ENCODE measurements around the gene ZNF628. TPM values are rescaled to one million over a fixed set of nuclear protein-coding genes. Genes with fewer than 3 reads are reported as not detected.

ZNF628 gene
- total and polyA plus RNA-seq, 2 donors (not counting 1 experiment from before 2014, with no cell fraction given), result 0.49 to 1.3 TPM

DNA sequence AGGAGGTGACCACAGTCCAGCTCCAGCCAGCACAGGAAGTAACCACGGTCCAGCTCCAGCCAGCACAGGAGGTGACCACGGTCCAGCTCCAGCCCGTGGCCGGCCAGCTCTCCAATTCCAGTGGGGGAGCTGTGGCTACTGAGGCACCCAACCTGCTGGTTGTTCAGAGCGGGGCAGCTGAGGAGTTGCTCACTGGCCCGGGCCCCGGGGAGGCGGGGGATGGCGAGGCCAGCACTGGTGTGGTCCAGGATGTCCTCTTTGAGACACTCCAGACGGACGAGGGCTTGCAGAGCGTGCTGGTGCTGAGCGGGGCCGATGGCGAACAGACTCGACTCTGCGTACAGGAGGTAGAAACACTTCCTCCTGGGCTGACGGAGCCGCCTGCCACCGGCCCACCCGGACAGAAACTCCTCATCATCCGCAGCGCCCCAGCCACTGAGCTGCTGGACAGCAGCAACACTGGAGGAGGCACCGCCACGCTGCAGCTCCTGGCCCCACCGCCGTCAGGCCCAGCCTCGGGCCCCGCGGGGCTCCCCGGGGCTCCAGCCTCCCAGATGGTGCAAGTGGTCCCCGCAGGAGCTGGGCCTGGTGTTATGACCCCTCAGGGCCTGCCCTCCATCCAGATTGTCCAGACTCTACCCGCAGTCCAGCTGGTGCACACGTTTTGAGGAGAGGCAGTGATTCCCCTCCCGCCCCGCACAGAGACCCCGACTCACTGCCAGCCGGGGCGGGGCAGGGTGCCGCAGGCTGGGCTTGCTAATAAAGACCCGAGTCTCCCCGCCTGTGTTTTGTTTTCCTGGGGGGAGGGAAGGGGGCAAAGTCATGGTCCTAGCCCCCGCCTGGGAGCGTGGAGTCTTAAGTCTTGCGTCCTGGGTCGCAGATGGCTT is 7.5 kb downstream of the ZNF628 start:
- H3K27ac ChIP-seq (ENCODE audit: insufficient read depth, low read length), result peak overlapping the region; percentile 96
- peaks cover 28% of the 10 kb centered on the region for H3K4me1 ChIP-seq (ENCODE audit: control insufficient read depth, extremely low read depth, insufficient read depth, low read length)
- peak overlapping the region; percentile 91 for H3K9ac ChIP-seq (ENCODE audit: insufficient read depth, low read length)
- peak overlapping the region; percentile 100 for H3K4me2 ChIP-seq (ENCODE audit: extremely low read depth, insufficient read depth, low read length)
- TF ChIP-seq, protein P1, sequence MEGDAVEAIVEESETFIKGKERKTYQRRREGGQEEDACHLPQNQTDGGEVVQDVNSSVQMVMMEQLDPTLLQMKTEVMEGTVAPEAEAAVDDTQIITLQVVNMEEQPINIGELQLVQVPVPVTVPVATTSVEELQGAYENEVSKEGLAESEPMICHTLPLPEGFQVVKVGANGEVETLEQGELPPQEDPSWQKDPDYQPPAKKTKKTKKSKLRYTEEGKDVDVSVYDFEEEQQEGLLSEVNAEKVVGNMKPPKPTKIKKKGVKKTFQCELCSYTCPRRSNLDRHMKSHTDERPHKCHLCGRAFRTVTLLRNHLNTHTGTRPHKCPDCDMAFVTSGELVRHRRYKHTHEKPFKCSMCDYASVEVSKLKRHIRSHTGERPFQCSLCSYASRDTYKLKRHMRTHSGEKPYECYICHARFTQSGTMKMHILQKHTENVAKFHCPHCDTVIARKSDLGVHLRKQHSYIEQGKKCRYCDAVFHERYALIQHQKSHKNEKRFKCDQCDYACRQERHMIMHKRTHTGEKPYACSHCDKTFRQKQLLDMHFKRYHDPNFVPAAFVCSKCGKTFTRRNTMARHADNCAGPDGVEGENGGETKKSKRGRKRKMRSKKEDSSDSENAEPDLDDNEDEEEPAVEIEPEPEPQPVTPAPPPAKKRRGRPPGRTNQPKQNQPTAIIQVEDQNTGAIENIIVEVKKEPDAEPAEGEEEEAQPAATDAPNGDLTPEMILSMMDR (conservative IDR thresholded peaks at IDR 0.05 in 1 of 2, IDR thresholded peaks at IDR 0.05 in 1 of 2; ENCODE audit: low read depth in 1 of 2, low read length in 2 of 2), result no peak
- TF ChIP-seq EZH2 (IDR thresholded peaks at IDR 0.05; ENCODE audit: low read length, missing control alignments), result no peak
- no peaks in the 10 kb centered on the region for H3K9me3 ChIP-seq (ENCODE audit: control insufficient read depth, insufficient read depth, low read depth, low read length)
- H4K20me1 ChIP-seq (ENCODE audit: control insufficient read depth, extremely low read depth, insufficient read depth, low read length), result no peaks in the 10 kb centered on the region
- H3K36me3 ChIP-seq (ENCODE audit: control insufficient read depth, insufficient read depth, low read length), result peaks cover 13% of the 10 kb centered on the region
- no peak overlapping the region for H2AFZ ChIP-seq (ENCODE audit: low read length)
- no peak for DNase-seq (ENCODE audit: low read depth in 2 of 2)
- no peaks in the 10 kb centered on the region for H3K27me3 ChIP-seq (ENCODE audit: control insufficient read depth, insufficient read depth, low read length)
- peak overlapping the region in 3 of 4 experiments; percentile 64 to 71 (median 70) for H3K4me3 ChIP-seq (replicated peaks in 1 of 4; ENCODE audit: control extremely low read depth in 1 of 4, insufficient read depth in 1 of 4, low read depth in 3 of 4, low read length in 4 of 4)
- peaks cover 15% of the 10 kb centered on the region for H3K79me2 ChIP-seq (ENCODE audit: control insufficient read depth, insufficient read depth, low read length)

DNA sequence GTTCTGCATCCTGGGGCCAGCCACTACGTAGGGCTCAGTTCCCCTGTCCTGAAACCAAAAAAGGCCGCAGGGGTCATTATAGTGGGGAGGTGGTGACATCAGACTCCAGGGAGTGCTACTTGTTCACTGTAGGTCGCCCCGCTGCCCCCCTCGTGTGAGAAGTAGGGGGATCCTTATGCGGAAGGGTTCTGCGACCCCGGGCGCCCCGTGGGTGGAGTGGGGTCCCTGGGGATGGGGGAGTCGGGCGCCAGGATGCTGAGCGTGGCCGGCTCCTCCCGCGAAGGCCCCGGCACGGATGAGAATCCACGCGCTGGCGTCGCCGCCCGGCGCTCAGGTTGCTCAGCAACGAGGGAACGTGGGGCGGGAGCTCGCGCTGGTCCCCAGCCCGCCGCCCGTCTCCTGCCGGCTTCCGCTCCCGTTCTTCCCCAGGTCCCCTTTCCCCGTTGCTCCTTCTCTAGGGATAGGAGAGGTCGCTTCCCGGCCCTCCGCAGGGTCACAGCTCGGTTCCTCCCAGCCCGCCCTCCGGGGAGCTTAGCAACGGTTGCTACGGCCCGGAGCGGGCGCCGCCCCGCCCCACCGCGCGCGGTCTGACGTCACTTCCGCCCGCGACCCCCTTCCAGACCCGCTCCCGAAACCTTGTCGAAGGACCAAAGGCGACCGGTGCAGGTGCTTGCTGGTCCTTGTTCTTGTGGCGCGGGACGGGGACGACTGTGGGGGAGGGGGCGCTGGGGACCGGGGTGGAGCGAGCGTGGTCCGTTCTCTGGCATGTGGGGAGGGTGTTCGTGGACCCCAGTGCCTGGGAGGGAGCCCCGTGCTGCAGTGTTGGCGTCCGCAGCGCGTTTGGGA is 8.4 kb downstream of the ZNF628 start, which contains the start of gene NAT14:
Gene NAT14, plus strand, starts transcription at position 596 of the 846 bp plus-strand sequence. CDS start 521 bp downstream, outside the sequence.
- H4K20me1 ChIP-seq (ENCODE audit: control insufficient read depth, extremely low read depth, insufficient read depth, low read length), result no peaks in the 10 kb centered on the region
- no peak for TF ChIP-seq EZH2 (IDR thresholded peaks at IDR 0.05; ENCODE audit: low read length, missing control alignments)
- TF ChIP-seq, protein P1 (conservative IDR thresholded peaks at IDR 0.05 in 1 of 2, IDR thresholded peaks at IDR 0.05 in 1 of 2; ENCODE audit: low read depth in 1 of 2, low read length in 2 of 2), result no peak
- H3K79me2 ChIP-seq (ENCODE audit: control insufficient read depth, insufficient read depth, low read length), result peaks cover 10% of the 10 kb centered on the region
- no peaks in the 10 kb centered on the region for H3K27me3 ChIP-seq (ENCODE audit: control insufficient read depth, insufficient read depth, low read length)
- H3K4me3 ChIP-seq (replicated peaks in 1 of 4; ENCODE audit: control extremely low read depth in 1 of 4, insufficient read depth in 1 of 4, low read depth in 3 of 4, low read length in 4 of 4), result peak within 1 kb of the TSS; percentile 64 to 71 (median 68)
- peak within 1 kb of the TSS; percentile 59 for H2AFZ ChIP-seq (ENCODE audit: low read length)
- peak within 1 kb of the TSS; percentile 96 for H3K27ac ChIP-seq (ENCODE audit: insufficient read depth, low read length)
- DNase-seq (ENCODE audit: low read depth in 2 of 2), result peak; percentile 58 to 62
- peaks cover 13% of the 10 kb centered on the region for H3K36me3 ChIP-seq (ENCODE audit: control insufficient read depth, insufficient read depth, low read length)
- peaks cover 35% of the 10 kb centered on the region for H3K4me1 ChIP-seq (ENCODE audit: control insufficient read depth, extremely low read depth, insufficient read depth, low read length)
- peak within 1 kb of the TSS; percentile 100 for H3K4me2 ChIP-seq (ENCODE audit: extremely low read depth, insufficient read depth, low read length)
- peak within 1 kb of the TSS; percentile 91 for H3K9ac ChIP-seq (ENCODE audit: insufficient read depth, low read length)
- H3K9me3 ChIP-seq (ENCODE audit: control insufficient read depth, insufficient read depth, low read depth, low read length), result no peaks in the 10 kb centered on the region

Measured in fibroblast of lung (primary cell).